Endodermal cell (in vitro differentiated cells): Measurements from ENCODE around the gene KIF1A. TPM values are rescaled to one million over a fixed set of nuclear protein-coding genes. Genes with fewer than 3 reads are reported as not detected.

ENCODE experiments used
- DNase-seq: peaks from one replicate; pipeline ENCODE4 v3.0.0-alpha.2; 2017
- H3K27ac ChIP-seq: 2 replicates; pipeline ENCODE4 v1.5.1; 2013; ENCODE audit warnings: mild to moderate bottlenecking, low read depth, low read length, moderate library complexity
- H3K27me3 ChIP-seq: 2 replicates; pipeline ENCODE4 v1.6.1; 2013; ENCODE audit warnings: mild to moderate bottlenecking, low read length, moderate library complexity; ENCODE audit not compliant: insufficient read depth, control insufficient read depth, poor library complexity, severe bottlenecking
- H3K36me3 ChIP-seq: 2 replicates; pipeline ENCODE4 v1.7.0; 2013; ENCODE audit warnings: mild to moderate bottlenecking, low read length, moderate library complexity; ENCODE audit not compliant: control insufficient read depth, insufficient read depth
- H3K4me1 ChIP-seq: one replicate; pipeline ENCODE4 v1.7.0; 2013; ENCODE audit warnings: low read length; ENCODE audit not compliant: control insufficient read depth, insufficient read depth
- H3K4me3 ChIP-seq: 2 replicates; pipeline ENCODE4 v1.5.1; 2013; ENCODE audit warnings: mild to moderate bottlenecking, low read length, moderate library complexity
- H3K9ac ChIP-seq: 2 replicates; pipeline ENCODE4 v1.6.1; 2013; ENCODE audit warnings: mild to moderate bottlenecking, low read length, moderate library complexity; ENCODE audit not compliant: poor library complexity, severe bottlenecking; ENCODE audit errors: extremely low read depth
- H3K9me3 ChIP-seq: 2 replicates; pipeline ENCODE4 v1.6.1; 2013; ENCODE audit warnings: mild to moderate bottlenecking, low read length, moderate library complexity; ENCODE audit not compliant: control insufficient read depth
- H3K27ac Mint-ChIP-seq: 2 replicates; pipeline ENCODE4 v1.8.0; 2020; ENCODE audit warnings: mixed read lengths
- H3K27me3 Mint-ChIP-seq: 2 replicates; pipeline ENCODE4 v1.8.0; 2021; ENCODE audit warnings: mild to moderate bottlenecking, mixed read lengths; ENCODE audit not compliant: insufficient read depth
- H3K36me3 Mint-ChIP-seq: 2 replicates; pipeline ENCODE4 v1.8.0; 2020; ENCODE audit warnings: low read depth, mixed read lengths
- H3K4me1 Mint-ChIP-seq: 2 replicates; pipeline ENCODE4 v1.8.0; 2020; ENCODE audit warnings: mixed read lengths
- H3K4me3 Mint-ChIP-seq: 2 replicates; pipeline ENCODE4 v1.8.0; 2020; ENCODE audit warnings: mild to moderate bottlenecking, moderate library complexity, mixed read lengths
- H3K9me3 Mint-ChIP-seq: 2 replicates; pipeline ENCODE4 v1.8.0; 2020; ENCODE audit warnings: mild to moderate bottlenecking, mixed read lengths
- CTCF ChIP-seq: fragments of 200-600 bp; sonication (generic); conservative IDR thresholded peaks from 2 replicates; pipeline ENCODE4 v1.5.0; 2021; ENCODE audit warnings: antibody characterized with exemption, mild to moderate bottlenecking
- WGBS, 2 experiments: methylation state at CpG; one replicate each; pipeline versions ENCODE4 v1.1.5 to v1.1.7; 2013; ENCODE audit warnings: missing lambda C conversion rate in 2 of 2, mixed read lengths in 1 of 2; ENCODE audit not compliant: insufficient coverage in 1 of 2, insufficient read length in 1 of 2; 5-methylcytosine and 5-hydroxymethylcytosine counted together
- total RNA-seq, 2 donors: library from RNA; stranded (reverse); fragmentation: NEBNext Ultra II Directional in 1 of 2; extraction: Animal tissue kit (Norgen Biotek cat#: 25700) in 1 of 2; gene quantifications; 2 replicates in 1 of 2; 3 replicates in 1 of 2; pipeline ENCODE4 v1.2.1, GENCODE V29; 2021

The KIF1A gene
- total RNA-seq, 2 donors from 2014 or later, result 58.8 to 83.1 TPM

GRCh38 chr2:240785424-240786335 is 34.3 kb downstream of the KIF1A start:
- TF ChIP-seq CTCF, result no peak
- Mint-ChIP-seq H3K36me3 (no peaks in the 10 kb centered on the region), H3K27me3 (no peaks in the 10 kb centered on the region), H3K9me3 (no peaks in the 10 kb centered on the region), H3K4me1 (no peaks in the 10 kb centered on the region), H3K27ac (no peak overlapping the region), H3K4me3 (no peak overlapping the region)
- Histone ChIP-seq H3K4me3 (no peak overlapping the region), H3K27ac (no peak overlapping the region), H3K4me1 (no peaks in the 10 kb centered on the region), H3K9ac (no peak overlapping the region), H3K36me3 (no peaks in the 10 kb centered on the region), H3K27me3 (no peaks in the 10 kb centered on the region), H3K9me3 (no peaks in the 10 kb centered on the region)
- DNase-seq, result no peak
- WGBS, 2 experiments, result 90 to 91% methylated on average over 18 to 25 of the region's 25 CpGs

DNA sequence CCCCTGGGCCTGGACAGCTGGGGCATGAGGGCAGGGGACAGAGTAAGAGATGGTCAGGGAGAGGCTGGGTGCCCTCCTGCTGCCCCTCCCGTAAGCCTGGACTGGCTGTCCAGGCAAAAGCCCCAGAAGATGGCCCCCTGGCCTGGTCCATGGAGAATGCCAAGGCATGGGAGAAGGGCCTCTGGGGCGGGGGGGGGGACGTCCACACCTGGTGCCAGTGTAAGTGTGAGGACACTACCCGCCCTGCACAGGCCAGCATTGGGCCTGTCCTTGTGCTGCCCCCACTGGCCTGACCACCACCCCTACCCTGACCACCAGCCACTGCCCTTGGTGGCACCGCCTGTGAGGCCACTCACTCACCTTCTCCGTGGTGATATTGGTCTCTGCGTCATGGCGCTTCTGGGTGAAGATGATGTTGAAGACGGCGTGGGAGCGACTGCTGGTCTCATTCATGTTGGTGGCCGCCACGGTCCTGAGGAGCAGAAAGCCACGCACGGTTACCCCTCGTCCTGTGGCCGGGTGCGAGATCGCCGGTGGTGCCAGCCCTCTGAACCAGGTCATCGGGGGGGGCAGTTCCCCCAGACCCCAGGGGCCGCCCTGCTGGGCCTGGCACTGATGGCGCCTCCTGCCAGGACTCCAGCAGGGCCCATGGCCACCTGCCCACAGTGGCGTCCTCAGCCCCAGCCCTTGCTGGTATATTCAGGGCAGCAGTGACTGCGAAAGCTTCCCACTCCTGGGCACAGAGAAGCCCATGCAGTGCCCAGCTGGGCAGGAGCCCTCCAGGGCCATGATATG is 35.2 kb downstream of the KIF1A start:
- no peak overlapping the region for H3K4me3 Mint-ChIP-seq
- no peaks in the 10 kb centered on the region for H3K36me3 Mint-ChIP-seq
- WGBS, 2 experiments, result 90 to 94% methylated on average over 12 to 25 of the region's 25 CpGs
- no peaks in the 10 kb centered on the region for H3K9me3 Mint-ChIP-seq
- Histone ChIP-seq H3K27me3 (no peaks in the 10 kb centered on the region), H3K9me3 (no peaks in the 10 kb centered on the region), H3K4me3 (no peak overlapping the region), H3K4me1 (no peaks in the 10 kb centered on the region), H3K27ac (no peak overlapping the region), H3K9ac (no peak overlapping the region), H3K36me3 (no peaks in the 10 kb centered on the region)
- H3K27ac Mint-ChIP-seq, result no peak overlapping the region
- no peak for DNase-seq
- H3K27me3 Mint-ChIP-seq, result no peaks in the 10 kb centered on the region
- TF ChIP-seq CTCF, result no peak
- no peaks in the 10 kb centered on the region for H3K4me1 Mint-ChIP-seq

GRCh38 chr2:240783819-240784621 is 36.0 kb downstream of the KIF1A start:
- H3K9me3 ChIP-seq, result no peaks in the 10 kb centered on the region
- no peaks in the 10 kb centered on the region for H3K4me1 ChIP-seq
- WGBS, 2 experiments, result 94 to 96% methylated on average over 18 to 36 of the region's 36 CpGs
- Mint-ChIP-seq H3K9me3 (no peaks in the 10 kb centered on the region), H3K36me3 (no peaks in the 10 kb centered on the region), H3K4me1 (no peaks in the 10 kb centered on the region), H3K4me3 (no peak overlapping the region), H3K27ac (no peak overlapping the region), H3K27me3 (no peaks in the 10 kb centered on the region)
- H3K27ac ChIP-seq, result no peak overlapping the region
- H3K4me3 ChIP-seq, result no peak overlapping the region
- H3K27me3 ChIP-seq, result no peaks in the 10 kb centered on the region
- no peak for DNase-seq
- H3K36me3 ChIP-seq, result no peaks in the 10 kb centered on the region
- no peak for TF ChIP-seq CTCF
- no peak overlapping the region for H3K9ac ChIP-seq
